ENCODE measurements around the gene ANKRD39. TPM values are rescaled to one million over a fixed set of nuclear protein-coding genes. Genes with fewer than 3 reads are reported as not detected.

ANKRD39 gene
- total and polyA plus RNA-seq, 9 of the 15 experiments (the other 6 are each of a cell fraction or from before 2014, with no cell fraction given): 8.2 to 33.1 (median 23.8) TPM

GRCh38 chr2:96832754-96833507 lies 24.9 kb downstream of the ANKRD39 start:
- H3K9me3 ChIP-seq (replicated peaks; ENCODE audit: control insufficient read depth, insufficient read depth, low read depth, low read length): no peaks in the 10 kb centered on the region
- intact Hi-C loops (cut with micrococcal nuclease): no loop called here
- in situ Hi-C loops (cut with MboI): no loop called here
- H3K4me1 ChIP-seq (replicated peaks in 1 of 2; ENCODE audit: control insufficient read depth in 2 of 2, insufficient read depth in 2 of 2, low read length in 2 of 2): peaks cover 14 to 16% of the 10 kb centered on the region in 2 experiments; a peak in 4 of 5 replicates
- no peak overlapping the region for H3K4me2 ChIP-seq (ENCODE audit: insufficient read depth, low read length)
- WGBS (ENCODE audit: insufficient coverage, low coverage, missing lambda C conversion rate): 80% methylated on average over 17 of the region's 18 CpGs
- TF ChIP-seq RBM22 (IDR thresholded peaks at IDR 0.05; ENCODE audit: low read depth, low read length, poor library complexity, severe bottlenecking): peak; percentile 2
- no peak for TF ChIP-seq ZNF280B (CRISPR knock-in tag; IDR thresholded peaks at IDR 0.05)
- 0 out of 2 replicates have a peak, but pooled peaks have one; percentile 12 for TF ChIP-seq POLR2G (IDR thresholded peaks at IDR 0.05; ENCODE audit: low read depth, low read length)
- H2AFZ ChIP-seq (ENCODE audit: low read depth, low read length): no peak overlapping the region
- POLR2A ChIA-PET: interaction anchor here (0.6 to 2.1 kb wide), 7 partner anchors 9 to 205 kb away, joined by 3 to 9 read pairs (median 3); partner anchors contain the start of gene ANKRD23
- no TSS peak for BruUV-seq (replicated peaks)
- peak overlapping the region in 1 of 2 experiments; percentile 79; a peak in 2 of 4 replicates for H3K9ac ChIP-seq (ENCODE audit: insufficient read depth in 1 of 2, low read depth in 2 of 2, low read length in 2 of 2)
- 0 out of 2 replicates have a peak, but pooled peaks cover 7% of the 10 kb centered on the region for H4K20me1 ChIP-seq (replicated peaks; ENCODE audit: control insufficient read depth, insufficient read depth, low read length)
- DNase-seq (ENCODE audit: extremely low read depth in 1 of 4, low spot score in 3 of 4) (no peak), ATAC-seq (no peak), FAIRE-seq (no peak)
- H3K4me3 ChIP-seq: no peak overlapping the region
- no peaks in the 10 kb centered on the region for H3K27me3 ChIP-seq (ENCODE audit: control insufficient read depth in 2 of 2, insufficient read depth in 2 of 2, low read length in 2 of 2)
- H3K79me2 ChIP-seq (ENCODE audit: control insufficient read depth, insufficient read depth, low read length): no peaks in the 10 kb centered on the region
- H3K36me3 ChIP-seq (ENCODE audit: control insufficient read depth, insufficient read depth, low read length): peaks cover 74% of the 10 kb centered on the region
- CTCF ChIA-PET (ENCODE audit: low intra/inter-chr PET ratio): no interaction called here
- H3K27ac ChIP-seq (ENCODE audit: extremely low read depth, low read depth, low read length): no peak overlapping the region
- H3K9me1 ChIP-seq (ENCODE audit: control insufficient read depth, insufficient read depth, low read length): no peaks in the 10 kb centered on the region

All from K562 (cell line).